RWPE1 (cell line): ENCODE results near the gene TIMP2.
"Not testable (repeated sequence)": the region's sequence is repeated elsewhere in the genome, so short reads cannot be mapped to it uniquely, and the experiment has no call there.

ENCODE experiments used
- CTCF ChIA-PET: fragments of 350-600 bp; sonication (Branson Sonifier 250); formaldehyde crosslinking; extraction: SDS; loops from one replicate; lab custom pipeline; 2021; lab: Yijun Ruan, JAX
- POLR2A ChIA-PET: fragments of 400-600 bp; formaldehyde crosslinking; extraction: SDS; loops from one replicate; lab custom pipeline; 2020; ENCODE audit warnings: antibody characterized with exemption; ENCODE audit not compliant: low non-redundant PET; lab: Yijun Ruan, JAX
- DNase-seq: peaks from one replicate; pipeline ENCODE4 v3.0.0; 2012; ENCODE audit warnings: low spot score
- H3K27ac ChIP-seq: fragments of 450-650 bp; 2 replicates; pipeline ENCODE4 v1.5.1; 2017
- TF ChIP-seq, protein P1 (sequence below): fragments of 450-650 bp; conservative IDR thresholded peaks from 2 replicates; pipeline ENCODE4 v1.5.1; 2017; ENCODE audit warnings: low read depth, mild to moderate bottlenecking

The TIMP2 gene

GRCh38 chr17:78912082-78912481 lies 13.1 kb downstream of the TIMP2 start:
- H3K27ac ChIP-seq = peak overlapping the region; percentile 96
- ChIA-PET CTCF (interaction anchor here (0.6 kb wide), 1 partner anchor 854 kb away, joined by 6 read pairs; no protein-coding TSS in a partner anchor), POLR2A (no interaction called here)
- no peak for DNase-seq
- TF ChIP-seq, protein P1, sequence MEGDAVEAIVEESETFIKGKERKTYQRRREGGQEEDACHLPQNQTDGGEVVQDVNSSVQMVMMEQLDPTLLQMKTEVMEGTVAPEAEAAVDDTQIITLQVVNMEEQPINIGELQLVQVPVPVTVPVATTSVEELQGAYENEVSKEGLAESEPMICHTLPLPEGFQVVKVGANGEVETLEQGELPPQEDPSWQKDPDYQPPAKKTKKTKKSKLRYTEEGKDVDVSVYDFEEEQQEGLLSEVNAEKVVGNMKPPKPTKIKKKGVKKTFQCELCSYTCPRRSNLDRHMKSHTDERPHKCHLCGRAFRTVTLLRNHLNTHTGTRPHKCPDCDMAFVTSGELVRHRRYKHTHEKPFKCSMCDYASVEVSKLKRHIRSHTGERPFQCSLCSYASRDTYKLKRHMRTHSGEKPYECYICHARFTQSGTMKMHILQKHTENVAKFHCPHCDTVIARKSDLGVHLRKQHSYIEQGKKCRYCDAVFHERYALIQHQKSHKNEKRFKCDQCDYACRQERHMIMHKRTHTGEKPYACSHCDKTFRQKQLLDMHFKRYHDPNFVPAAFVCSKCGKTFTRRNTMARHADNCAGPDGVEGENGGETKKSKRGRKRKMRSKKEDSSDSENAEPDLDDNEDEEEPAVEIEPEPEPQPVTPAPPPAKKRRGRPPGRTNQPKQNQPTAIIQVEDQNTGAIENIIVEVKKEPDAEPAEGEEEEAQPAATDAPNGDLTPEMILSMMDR = no peak

- peak overlapping the region; percentile 96 for H3K27ac ChIP-seq
- DNase-seq, POLR2A ChIA-PET: not testable (repeated sequence)
- CTCF ChIA-PET = interaction anchor here (0.6 kb wide), 1 partner anchor 854 kb away, joined by 6 read pairs; no protein-coding TSS in a partner anchor
Measured at GRCh38 chr17:78911543-78911942, 13.6 kb downstream of the TIMP2 start.

DNA sequence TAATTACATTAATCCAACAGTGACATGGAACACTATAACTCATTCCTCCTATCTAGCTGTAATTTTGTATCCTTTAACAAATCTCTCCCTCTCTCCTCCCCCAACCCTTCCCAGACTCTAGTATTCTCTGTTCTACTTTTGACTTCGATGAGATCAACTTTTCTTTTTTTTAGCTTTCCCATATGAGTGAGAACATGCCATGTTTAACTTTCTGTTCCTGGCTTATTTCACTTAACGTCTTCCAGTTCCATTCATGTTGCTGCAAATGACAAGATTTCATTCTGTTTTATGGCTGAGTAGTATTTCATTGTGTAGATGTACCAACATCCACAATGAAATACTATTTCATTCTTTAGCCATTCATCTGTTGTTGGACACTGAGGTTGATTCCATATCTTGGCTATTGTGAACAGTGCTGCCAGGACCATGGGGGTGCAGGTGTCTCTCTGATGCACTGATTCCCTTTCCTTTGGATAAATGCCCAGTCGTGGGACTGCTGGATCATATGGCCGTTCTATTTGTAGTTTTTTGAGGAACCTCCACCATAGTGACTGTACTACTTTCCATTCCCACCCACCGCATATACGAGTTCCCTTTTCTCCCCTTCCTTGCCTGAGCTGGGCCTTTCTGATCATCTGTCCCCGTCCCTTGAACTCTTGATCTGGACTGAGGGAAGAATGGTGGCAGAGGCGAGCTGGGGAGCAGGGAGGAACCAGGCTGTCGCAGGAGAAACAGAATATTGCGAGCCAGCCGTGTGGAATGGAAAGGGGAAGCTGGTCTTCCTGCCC lies 14.5 kb downstream of the TIMP2 start:
- ChIA-PET CTCF (no interaction called here), POLR2A (no interaction called here)
- peak overlapping the region; percentile 96 for H3K27ac ChIP-seq

GRCh38 chr17:78908426-78908825 lies 16.8 kb downstream of the TIMP2 start:
- TF ChIP-seq, protein P1 = no peak
- ChIA-PET CTCF (interaction anchor here (0.6 kb wide), 1 partner anchor 14 kb away, joined by 4 read pairs; no protein-coding TSS in a partner anchor), POLR2A (no interaction called here)
- H3K27ac ChIP-seq = peak overlapping the region; percentile 56
- DNase-seq = no peak

More for the DNA sequence above, 14.5 kb downstream of the TIMP2 start:
- TF ChIP-seq, protein P1 = no peak
- no peak for DNase-seq

GRCh38 chr17:78905541-78905940 lies 19.6 kb downstream of the TIMP2 start:
- POLR2A ChIA-PET = interaction anchor here (0.5 kb wide), 1 partner anchor 12 kb away, joined by 4 read pairs; no protein-coding TSS in a partner anchor
- H3K27ac ChIP-seq = peak overlapping the region; percentile 33; the same call in 1 of the 2 replicates
- TF ChIP-seq, protein P1 = no peak
- CTCF ChIA-PET = no interaction called here
- no peak for DNase-seq

DNA sequence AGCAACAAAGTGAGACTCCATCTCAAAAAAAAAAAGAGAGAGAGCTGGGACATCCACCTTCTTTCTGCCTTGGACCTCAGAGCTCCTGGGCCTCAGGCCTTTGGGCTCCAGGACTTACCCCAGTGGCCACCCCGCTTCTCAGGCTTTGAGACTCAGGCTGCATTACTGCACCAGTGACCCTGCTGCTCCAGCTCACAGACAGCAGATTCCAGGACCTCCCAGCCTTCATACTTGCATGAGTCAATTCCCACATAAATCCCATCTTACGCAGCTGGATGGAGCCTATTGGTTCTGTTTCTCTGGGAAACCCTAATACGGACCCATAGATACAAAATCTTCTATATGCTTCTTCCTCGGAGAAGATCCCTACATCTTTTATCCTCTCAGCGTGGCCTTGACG lies 20.1 kb downstream of the TIMP2 start:
- ChIA-PET CTCF (no interaction called here), POLR2A (interaction anchor here (0.5 kb wide), 1 partner anchor 13 kb away, joined by 4 read pairs; no protein-coding TSS in a partner anchor)
- H3K27ac ChIP-seq = peak overlapping the region; percentile 33
- no peak for DNase-seq
- TF ChIP-seq, protein P1 = no peak

DNA sequence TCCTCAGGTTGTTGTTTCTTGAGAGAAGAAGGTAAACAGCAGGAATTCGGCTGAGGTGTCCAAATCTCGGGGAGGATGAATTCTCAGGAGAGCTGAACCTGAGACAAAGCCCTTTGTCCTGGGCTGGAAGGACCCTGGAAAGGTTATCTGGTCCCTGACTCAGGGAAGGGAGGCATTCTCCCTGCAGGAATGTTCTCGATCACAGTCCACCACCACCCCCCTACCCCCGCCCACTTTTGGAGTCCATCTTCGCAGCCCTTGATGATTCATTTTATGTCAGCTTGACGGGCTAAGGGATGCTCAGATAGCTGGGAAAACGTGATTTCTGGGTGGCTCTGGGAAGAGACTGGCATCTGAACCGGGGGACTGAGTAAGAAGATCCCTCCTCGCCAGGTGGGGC lies 20.8 kb downstream of the TIMP2 start:
- ChIA-PET POLR2A (no interaction called here), CTCF (interaction anchor here (0.6 kb wide), 1 partner anchor 179 kb away, joined by 3 read pairs; no protein-coding TSS in a partner anchor)
- TF ChIP-seq, protein P1 = no peak
- H3K27ac ChIP-seq = peak overlapping the region; percentile 33
- DNase-seq = no peak
